Caco-2 (cell line): ENCODE data around the gene MBOAT1. TPM values are rescaled to one million over a fixed set of nuclear protein-coding genes. Genes with fewer than 3 reads are reported as not detected.
"Not testable (repeated sequence)": the region's sequence is repeated elsewhere in the genome, so short reads cannot be mapped to it uniquely, and the experiment has no call there.

Experiments used
- BruUV-seq: library from RNA; stranded (reverse); fragments of 400-500 nt; replicated peaks from 2 replicates; lab custom pipeline; 2021; lab: Mats Ljungman, UMichigan
- CTCF ChIA-PET: fragments of 300-600 bp; sonication (Branson Sonifier 250); formaldehyde crosslinking; loops from one replicate; lab custom pipeline; 2022; ENCODE audit warnings: antibody characterized with exemption; lab: Charles Lee
- POLR2A ChIA-PET: fragments of 300-600 bp; sonication (Branson Sonifier 250); formaldehyde crosslinking; loops from one replicate; lab custom pipeline; 2022; ENCODE audit warnings: antibody characterized with exemption; lab: Charles Lee
- DNase-seq, 2 experiments: peaks; one replicate each; pipeline versions ENCODE4 v3.0.0 to v3.0.0-alpha.2; 2020 to 2022
- H3K27me3 ChIP-seq: replicated peaks from 2 replicates; pipeline ENCODE4 v1.6.0; 2011; ENCODE audit warnings: low read length; ENCODE audit not compliant: control insufficient read depth, insufficient read depth
- H3K36me3 ChIP-seq: 2 replicates; pipeline ENCODE4 v1.5.1; 2011; ENCODE audit warnings: low read length; ENCODE audit not compliant: control insufficient read depth, insufficient read depth
- H3K4me1 ChIP-seq: fragments of 250-450 bp; sonication (Bioruptor Pico); 2 replicates; pipeline ENCODE4 v1.5.1; 2020; ENCODE audit warnings: mild to moderate bottlenecking
- H3K4me3 ChIP-seq: 2 replicates; pipeline ENCODE4 v1.5.1; 2011; ENCODE audit warnings: low read depth, mild to moderate bottlenecking, control low read depth, low read length
- H3K9me3 ChIP-seq: fragments of 250-450 bp; sonication (Bioruptor Pico); 2 replicates; pipeline ENCODE4 v1.5.1; 2020; ENCODE audit warnings: mild to moderate bottlenecking, moderate library complexity
- H3K27ac Mint-ChIP-seq: one replicate; pipeline ENCODE4 v1.8.0; 2022; ENCODE audit warnings: mixed read lengths; ENCODE audit not compliant: unreplicated experiment
- H3K27me3 Mint-ChIP-seq: one replicate; pipeline ENCODE4 v1.8.0; 2022; ENCODE audit warnings: mixed read lengths; ENCODE audit not compliant: insufficient read depth, unreplicated experiment
- H3K36me3 Mint-ChIP-seq: one replicate; pipeline ENCODE4 v1.8.0; 2022; ENCODE audit warnings: mild to moderate bottlenecking, mixed read lengths; ENCODE audit not compliant: insufficient read depth, unreplicated experiment
- H3K4me1 Mint-ChIP-seq: one replicate; pipeline ENCODE4 v1.8.0; 2022; ENCODE audit warnings: low read depth, mixed read lengths; ENCODE audit not compliant: unreplicated experiment
- H3K4me3 Mint-ChIP-seq: one replicate; pipeline ENCODE4 v1.8.0; 2022; ENCODE audit warnings: mild to moderate bottlenecking, moderate library complexity, mixed read lengths; ENCODE audit not compliant: unreplicated experiment
- H3K9me3 Mint-ChIP-seq: one replicate; pipeline ENCODE4 v1.8.0; 2022; ENCODE audit warnings: mixed read lengths; ENCODE audit not compliant: unreplicated experiment
- intact Hi-C: fragments of 100-400 bp; cut with micrococcal nuclease; formaldehyde crosslinking; loops from one replicate; pipeline ENCODE4 v1.10.0; 2022; ENCODE audit not compliant: unreplicated experiment
- total RNA-seq: library from RNA; stranded (reverse); gene quantifications from 2 replicates; pipeline ENCODE4 v1.2.3, GENCODE V29; 2022
- TF ChIP-seq, protein P1 (sequence below), 2 experiments: fragments of 200-600 bp in 1 of 2; IDR thresholded peaks; 1 replicate in 1 of 2; 2 replicates in 1 of 2; pipeline versions ENCODE4 v1.5.1 to v1.8.0; 2011 to 2022; ENCODE audit warnings: antibody characterized with exemption in 1 of 2, control low read depth in 1 of 2, inconsistent platforms in 1 of 2, low read depth in 1 of 2, low read length in 1 of 2, mild to moderate bottlenecking in 1 of 2, moderate library complexity in 1 of 2; ENCODE audit not compliant: insufficient read depth in 1 of 2, severe bottlenecking in 1 of 2, unreplicated experiment in 1 of 2

Gene MBOAT1
- total RNA-seq, 1 experiment from 2014 or later: 7.3 TPM

DNA sequence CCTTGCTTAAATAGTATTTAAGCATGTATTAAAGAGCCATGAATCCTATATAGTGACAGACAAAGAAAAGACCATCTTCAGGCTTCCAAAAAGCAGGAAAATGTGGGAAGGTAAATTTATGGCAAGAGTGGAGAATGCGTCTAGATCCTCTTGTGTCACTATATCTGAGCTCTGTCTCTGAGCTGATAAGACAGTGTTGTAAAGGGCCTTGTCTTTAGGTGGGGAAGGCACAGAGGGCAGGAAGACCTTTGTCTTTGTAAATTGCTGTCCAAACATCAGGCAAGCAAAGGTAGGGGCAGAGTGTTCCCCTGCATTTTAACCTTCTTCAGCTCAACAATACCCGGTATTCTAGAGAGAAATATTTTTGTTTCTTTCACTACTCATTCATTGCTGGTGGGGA, 33.9 kb upstream of the MBOAT1 start:
- DNase-seq: peak in 1 of 2 experiments; percentile 19
- intact Hi-C loops: no loop called here
- Mint-ChIP-seq H3K27ac (no peak overlapping the region), H3K9me3 (no peaks in the 10 kb centered on the region), H3K4me3 (peak overlapping the region; percentile 5), H3K36me3 (no peaks in the 10 kb centered on the region), H3K4me1 (peaks cover 16% of the 10 kb centered on the region), H3K27me3 (no peaks in the 10 kb centered on the region)
- Histone ChIP-seq H3K9me3 (peaks cover 2% of the 10 kb centered on the region; the same call in 1 of the 2 replicates), H3K4me1 (peaks cover 27% of the 10 kb centered on the region), H3K4me3 (no peak overlapping the region), H3K36me3 (no peaks in the 10 kb centered on the region), H3K27me3 (no peaks in the 10 kb centered on the region)
- ChIA-PET CTCF (interaction anchor here (0.5 kb wide), 1 partner anchor 159 kb away, joined by 6 read pairs; no protein-coding TSS in a partner anchor), POLR2A (interaction anchor here (0.5 kb wide), 1 partner anchor 156 kb away, joined by 3 read pairs; no protein-coding TSS in a partner anchor)
- TF ChIP-seq, protein P1, sequence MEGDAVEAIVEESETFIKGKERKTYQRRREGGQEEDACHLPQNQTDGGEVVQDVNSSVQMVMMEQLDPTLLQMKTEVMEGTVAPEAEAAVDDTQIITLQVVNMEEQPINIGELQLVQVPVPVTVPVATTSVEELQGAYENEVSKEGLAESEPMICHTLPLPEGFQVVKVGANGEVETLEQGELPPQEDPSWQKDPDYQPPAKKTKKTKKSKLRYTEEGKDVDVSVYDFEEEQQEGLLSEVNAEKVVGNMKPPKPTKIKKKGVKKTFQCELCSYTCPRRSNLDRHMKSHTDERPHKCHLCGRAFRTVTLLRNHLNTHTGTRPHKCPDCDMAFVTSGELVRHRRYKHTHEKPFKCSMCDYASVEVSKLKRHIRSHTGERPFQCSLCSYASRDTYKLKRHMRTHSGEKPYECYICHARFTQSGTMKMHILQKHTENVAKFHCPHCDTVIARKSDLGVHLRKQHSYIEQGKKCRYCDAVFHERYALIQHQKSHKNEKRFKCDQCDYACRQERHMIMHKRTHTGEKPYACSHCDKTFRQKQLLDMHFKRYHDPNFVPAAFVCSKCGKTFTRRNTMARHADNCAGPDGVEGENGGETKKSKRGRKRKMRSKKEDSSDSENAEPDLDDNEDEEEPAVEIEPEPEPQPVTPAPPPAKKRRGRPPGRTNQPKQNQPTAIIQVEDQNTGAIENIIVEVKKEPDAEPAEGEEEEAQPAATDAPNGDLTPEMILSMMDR (IDR thresholded peaks at IDR 0.05; ENCODE audit: insufficient read depth in 1 of 2, low read depth in 1 of 2, low read length in 1 of 2, severe bottlenecking in 1 of 2, unreplicated experiment in 1 of 2): no peak
- no TSS peak for BruUV-seq

DNA sequence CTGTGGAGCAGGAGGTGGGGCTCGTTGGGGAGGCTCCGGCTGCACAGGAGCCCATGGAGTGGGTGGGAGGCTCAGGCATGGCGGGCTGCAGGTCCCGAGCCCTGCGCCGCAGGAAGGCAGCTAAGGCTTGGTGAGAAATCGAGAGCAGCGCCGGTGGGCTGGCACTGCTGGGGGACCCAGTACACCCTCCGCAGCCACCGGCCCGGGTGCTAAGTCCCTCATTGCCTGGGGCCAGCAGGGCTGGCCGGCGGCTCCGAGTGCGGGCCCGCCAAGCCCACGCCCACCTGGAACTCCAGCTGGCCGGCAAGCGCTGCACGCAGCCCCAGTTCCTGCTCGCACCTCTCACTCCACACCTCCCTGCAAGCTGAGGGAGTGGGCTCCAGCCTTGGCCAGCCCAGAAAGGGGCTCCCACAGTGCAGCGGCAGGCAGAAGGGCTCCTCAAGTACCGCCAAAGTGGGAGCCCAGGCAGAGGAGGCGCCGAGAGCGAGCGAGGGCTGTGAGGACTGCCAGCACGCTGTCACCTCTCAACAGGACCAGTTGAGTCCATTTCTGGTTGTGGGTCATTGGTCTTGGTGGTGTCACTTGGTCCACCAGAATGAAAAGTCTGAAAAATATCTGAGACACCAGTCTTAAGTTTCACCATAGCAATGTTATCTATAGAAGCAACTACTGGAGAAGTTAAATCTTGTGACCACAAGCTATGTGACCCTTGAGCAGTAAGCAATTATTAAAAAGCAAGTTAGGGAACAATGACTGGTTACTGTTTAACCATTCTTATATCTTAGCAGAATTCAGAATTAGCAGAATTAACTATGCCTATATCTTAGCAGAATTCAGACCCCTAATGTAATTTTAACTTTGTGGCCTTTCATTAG, 32.8 kb upstream of the MBOAT1 start:
- H3K36me3 Mint-ChIP-seq, BruUV-seq, H3K9me3 Mint-ChIP-seq, H3K27me3 ChIP-seq, DNase-seq, H3K4me3 ChIP-seq, POLR2A ChIA-PET, H3K27me3 Mint-ChIP-seq, H3K36me3 ChIP-seq, CTCF ChIA-PET, H3K9me3 ChIP-seq: not testable (repeated sequence)
- intact Hi-C loops: loop anchor here (2.0 kb wide), 1 partner anchor 32 kb away; the partner anchor contains the start of gene MBOAT1
- peaks cover 16% of the 10 kb centered on the region for H3K4me1 Mint-ChIP-seq
- peak overlapping the region; percentile 67 for H3K27ac Mint-ChIP-seq
- peak overlapping the region; percentile 5 for H3K4me3 Mint-ChIP-seq
- peaks cover 27% of the 10 kb centered on the region for H3K4me1 ChIP-seq

DNA sequence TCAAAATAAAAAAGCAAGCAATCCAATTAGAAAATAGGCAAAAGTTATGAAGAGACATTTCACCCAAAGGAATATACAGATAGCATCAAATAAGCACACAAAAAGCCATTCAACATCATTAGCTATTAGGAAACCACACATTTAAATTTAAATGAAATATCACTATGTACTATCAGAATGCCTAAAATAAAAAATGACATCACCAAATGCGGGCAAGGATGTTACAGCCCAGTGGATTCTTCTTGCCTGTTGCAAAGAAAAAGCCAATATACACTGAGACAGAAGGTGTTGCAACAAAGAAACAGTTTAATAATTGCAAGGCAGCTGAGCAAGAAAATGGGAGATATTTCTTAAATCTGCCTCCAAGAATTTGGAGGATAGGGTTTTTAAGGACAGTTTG, 31.0 kb upstream of the MBOAT1 start:
- no peaks in the 10 kb centered on the region for H3K9me3 Mint-ChIP-seq
- no peaks in the 10 kb centered on the region for H3K36me3 ChIP-seq
- TF ChIP-seq, protein P1 (IDR thresholded peaks at IDR 0.05; ENCODE audit: insufficient read depth in 1 of 2, low read depth in 1 of 2, low read length in 1 of 2, severe bottlenecking in 1 of 2, unreplicated experiment in 1 of 2): no peak
- H3K27me3 ChIP-seq: no peaks in the 10 kb centered on the region
- peaks cover 16% of the 10 kb centered on the region for H3K4me1 Mint-ChIP-seq
- H3K4me1 ChIP-seq: peaks cover 33% of the 10 kb centered on the region
- ChIA-PET POLR2A (no interaction called here), CTCF (interaction anchor here (0.6 kb wide), 1 partner anchor 117 kb away, joined by 4 read pairs; no protein-coding TSS in a partner anchor)
- H3K4me3 Mint-ChIP-seq: no peak overlapping the region
- H3K27me3 Mint-ChIP-seq: no peaks in the 10 kb centered on the region
- no peak overlapping the region for H3K27ac Mint-ChIP-seq
- peaks cover 2% of the 10 kb centered on the region; the same call in 1 of the 2 replicates for H3K9me3 ChIP-seq
- intact Hi-C loops: no loop called here
- H3K4me3 ChIP-seq: no peak overlapping the region
- no TSS peak for BruUV-seq
- H3K36me3 Mint-ChIP-seq: no peaks in the 10 kb centered on the region
- DNase-seq: no peak
